HepG2 (cell line): ENCODE measurements around the gene NAALAD2. TPM values are rescaled to one million over a fixed set of nuclear protein-coding genes. Genes with fewer than 3 reads are reported as not detected.
"Not testable (repeated sequence)": the region's sequence is repeated elsewhere in the genome, so short reads cannot be mapped to it uniquely, and the experiment has no call there.

Source experiments
- ATAC-seq: fragments of 200-7000 bp; cut with Tn5 transposase; 3 replicates; pipeline ENCODE4 v1.9.1; 2020; ENCODE audit warnings: mild to moderate bottlenecking, moderate library complexity
- BruUV-seq: library from RNA; stranded (reverse); fragments of 400-500 nt; replicated peaks from 2 replicates; lab custom pipeline; 2021; lab: Mats Ljungman, UMichigan
- CTCF ChIA-PET: fragments of 300-600 bp; formaldehyde crosslinking; extraction: SDS; loops from one replicate; lab custom pipeline; 2021; ENCODE audit warnings: low total read pairs, inconsistent platforms, low intra/inter-chr PET ratio; lab: Yijun Ruan, JAX
- POLR2A ChIA-PET: fragments of 350-600 bp; sonication (Branson Sonifier 250); formaldehyde crosslinking; loops from one replicate; lab custom pipeline; 2020; ENCODE audit warnings: antibody characterized with exemption, inconsistent platforms; lab: Yijun Ruan, JAX
- DNase-seq: peaks from one replicate; pipeline ENCODE4 v3.0.0-alpha.2; 2015; ENCODE audit warnings: low spot score
- FAIRE-seq: peaks from 3 replicates; lab custom pipeline; 2011; peaks lifted over from hg19 to GRCh38; lab: Jason Lieb, UNC
- H2AFZ ChIP-seq: one replicate; pipeline ENCODE4 v1.6.1; 2011; ENCODE audit warnings: low read length, inconsistent platforms
- H3K27ac ChIP-seq: fragments of 300-600 bp; 3 replicates; pipeline ENCODE4 v1.8.0; 2011; ENCODE audit warnings: mixed run types, mild to moderate bottlenecking, mixed read lengths, low read length, inconsistent platforms; ENCODE audit not compliant: insufficient read depth; ENCODE audit errors: extremely low read length
- H3K27me3 ChIP-seq, 2 experiments: fragments of 200-600 bp in 1 of 2; 2 replicates in 1 of 2; 3 replicates in 1 of 2; pipeline versions ENCODE4 v1.6.0 to v1.8.0; 2011; ENCODE audit warnings: low read length in 2 of 2, mild to moderate bottlenecking in 2 of 2, moderate library complexity in 2 of 2, inconsistent platforms in 1 of 2; ENCODE audit not compliant: insufficient read depth in 2 of 2, control insufficient read depth in 1 of 2
- H3K36me3 ChIP-seq, 2 experiments: fragments of 200-600 bp in 1 of 2; replicated peaks in 1 of 2; 2 replicates in 1 of 2; 3 replicates in 1 of 2; pipeline versions ENCODE4 v1.5.1 to v1.8.0; 2011; ENCODE audit warnings: low read length in 2 of 2, inconsistent platforms in 1 of 2; ENCODE audit not compliant: insufficient read depth in 2 of 2, control insufficient read depth in 1 of 2
- H3K4me1 ChIP-seq: 2 replicates; pipeline ENCODE4 v1.5.1; 2012; ENCODE audit warnings: low read length, inconsistent platforms; ENCODE audit not compliant: insufficient read depth
- H3K4me2 ChIP-seq: 2 replicates; pipeline ENCODE4 v1.6.0; 2011; ENCODE audit warnings: low read depth, low read length, inconsistent platforms
- H3K4me3 ChIP-seq, 3 experiments: fragments of 200-600 bp in 1 of 3; sonication (generic), shearing (Covaris generic) in 1 of 3; replicated peaks in 1 of 3; 2 replicates each; pipeline ENCODE4 v1.5.1; 2011 to 2016; ENCODE audit warnings: low read length in 3 of 3, inconsistent platforms in 2 of 3, low read depth in 2 of 3, mild to moderate bottlenecking in 2 of 3, control low read depth in 1 of 3, mixed read lengths in 1 of 3; ENCODE audit not compliant: insufficient read depth in 1 of 3
- H3K79me2 ChIP-seq: one replicate; pipeline ENCODE4 v1.6.1; 2011; ENCODE audit warnings: low read length, inconsistent platforms; ENCODE audit not compliant: insufficient read depth
- H3K9ac ChIP-seq: 2 replicates; pipeline ENCODE4 v1.6.0; 2011; ENCODE audit warnings: mild to moderate bottlenecking, low read depth, low read length, inconsistent platforms; ENCODE audit not compliant: insufficient read depth
- H3K9me3 ChIP-seq: 2 replicates; pipeline ENCODE4 v1.5.1; 2012; ENCODE audit warnings: mild to moderate bottlenecking, low read length
- H4K20me1 ChIP-seq: 2 replicates; pipeline ENCODE4 v1.6.0; 2011; ENCODE audit warnings: inconsistent platforms, mild to moderate bottlenecking, low read length, moderate library complexity; ENCODE audit not compliant: insufficient read depth
- CENPX ChIP-seq: sonication (generic); formaldehyde crosslinking; IDR thresholded peaks from 2 replicates; pipeline ENCODE4 v1.9.0; 2021; ENCODE audit warnings: mild to moderate bottlenecking, missing genetic modification reagents, moderate library complexity
- CTCF ChIP-seq: sonication (generic); formaldehyde crosslinking; IDR thresholded peaks from 2 replicates; pipeline ENCODE4 v1.5.0; 2020; ENCODE audit warnings: mild to moderate bottlenecking, missing genetic modification reagents, moderate library complexity
- E2F5 ChIP-seq: sonication (generic); formaldehyde crosslinking; conservative IDR thresholded peaks from 2 replicates; pipeline ENCODE4 v1.4.0; 2020; ENCODE audit warnings: missing genetic modification reagents
- HNRNPUL1 ChIP-seq: fragments of 200-400 bp; formaldehyde crosslinking; IDR thresholded peaks from 2 replicates; pipeline ENCODE4 v1.6.1; 2017; ENCODE audit warnings: low read depth, mild to moderate bottlenecking, low read length, moderate library complexity
- RAD21 ChIP-seq: fragments of 450-650 bp; formaldehyde crosslinking; IDR thresholded peaks from 2 replicates; pipeline ENCODE4 v1.5.0; 2020; ENCODE audit warnings: mild to moderate bottlenecking
- SMC3 ChIP-seq: IDR thresholded peaks from 2 replicates; pipeline ENCODE4 v1.6.1; 2011; ENCODE audit warnings: low read length, improper control_type of control experiment
- STAG1 ChIP-seq: sonication (generic); formaldehyde crosslinking; IDR thresholded peaks from 2 replicates; pipeline ENCODE4 v1.4.0; 2020; ENCODE audit warnings: missing genetic modification reagents
- WGBS: methylation state at CpG from one replicate; pipeline ENCODE4 v1.1.6; 2017; ENCODE audit warnings: low lambda C conversion rate; 5-methylcytosine and 5-hydroxymethylcytosine counted together
- in situ Hi-C: cut with HindIII; loops from 2 replicates; pipeline ENCODE4 v1.10.0; 2017; ENCODE audit warnings: low pct_unique_long_range_greater_than_20kb; ENCODE audit not compliant: extremely low pct_ligation_motif_present
- intact Hi-C: fragments of 100-400 bp; cut with micrococcal nuclease; formaldehyde crosslinking; loops from one replicate; pipeline ENCODE4 v1.10.0; 2022; ENCODE audit not compliant: unreplicated experiment
- polyA plus RNA-seq, 8 experiments: library from polyadenylated mRNA; depleted of rRNA in 3 of 8; stranded (reverse) in 7 of 8; unstranded in 1 of 8; fragments of >200 nt; fragmentation: Illumina TruSeq in 4 of 8; extraction: Trizol in 4 of 8; gene quantifications; 2 replicates each; pipeline versions ENCODE4 v1.2.1 to v1.2.3, GENCODE V29; 2011 to 2016; ENCODE audit warnings: low read depth in 4 of 8, missing spikeins in 1 of 8, mixed read lengths in 1 of 8; ENCODE audit not compliant: insufficient read depth in 1 of 8
- total RNA-seq, 5 experiments: library from RNA; depleted of rRNA; stranded (reverse); fragments of >200 nt; fragmentation: Illumina TruSeq; extraction: Trizol; gene quantifications; 2 replicates each; pipeline ENCODE4 v1.2.3, GENCODE V29; 2016; ENCODE audit warnings: low read depth in 1 of 5

The NAALAD2 gene
- total and polyA plus RNA-seq, 2 of the 13 experiments (the other 11 are each of a cell fraction or from before 2014, with no cell fraction given) = 8.0 to 8.9 TPM

DNA sequence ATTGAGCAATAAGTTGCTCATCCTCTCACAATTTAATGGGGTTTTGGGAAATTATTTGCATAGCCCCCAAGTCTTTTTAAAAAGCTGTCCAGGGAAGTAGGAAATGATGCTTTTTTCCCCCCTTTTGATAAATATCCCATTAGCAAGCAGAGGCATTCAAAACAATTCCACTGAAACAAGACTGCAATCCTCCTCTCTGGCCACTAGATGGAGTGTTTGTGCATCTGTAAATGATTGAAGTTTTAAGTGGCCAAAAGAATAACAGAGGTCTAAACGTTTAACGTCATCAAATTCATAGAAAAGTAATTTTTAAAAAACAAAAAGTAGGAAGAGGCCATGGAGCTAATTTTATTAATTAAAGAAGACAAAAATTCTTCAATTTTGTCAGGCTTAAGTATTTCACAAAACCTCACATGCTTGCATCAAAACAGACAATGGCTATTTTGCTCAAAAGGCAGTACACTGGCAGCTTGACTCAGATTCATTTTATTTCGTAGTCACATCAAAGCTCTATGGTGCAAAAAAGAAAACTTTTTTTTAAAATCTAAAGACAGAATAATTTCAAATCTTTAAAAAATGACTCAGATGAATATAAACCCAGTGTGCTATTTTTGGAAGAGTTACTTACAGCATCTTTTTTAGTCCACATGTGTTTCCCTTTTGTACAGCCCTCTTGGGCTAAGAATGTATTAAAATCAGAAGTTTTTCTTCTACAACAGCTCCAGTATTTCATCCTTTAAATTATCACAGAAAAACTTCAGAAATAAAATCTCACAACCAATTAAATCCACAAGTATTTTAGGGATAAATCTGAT lies 70.6 kb downstream of the NAALAD2 start:
- Histone ChIP-seq H3K36me3 (peaks cover 6 to 27% of the 10 kb centered on the region in 2 experiments), H3K79me2 (peaks cover 2% of the 10 kb centered on the region), H3K4me1 (no peaks in the 10 kb centered on the region), H3K9ac (no peak overlapping the region), H3K27me3 (no peaks in the 10 kb centered on the region), H4K20me1 (no peaks in the 10 kb centered on the region), H2AFZ (no peak overlapping the region), H3K4me2 (no peak overlapping the region), H3K27ac (no peak overlapping the region), H3K4me3 (no peak overlapping the region), H3K9me3 (no peaks in the 10 kb centered on the region)
- CTCF ChIA-PET = interaction anchor here (1.3 kb wide), 1 partner anchor 82 kb away, joined by 3 read pairs; no protein-coding TSS in a partner anchor
- BruUV-seq = no TSS peak
- in situ Hi-C loops = no loop called here
- POLR2A ChIA-PET = no interaction called here
- ATAC-seq (peak; percentile 43; the same call in 1 of the 3 replicates), FAIRE-seq (peak; percentile 74), DNase-seq (peak; percentile 66)
- WGBS = 38% methylated on average over 3 of the region's 3 CpGs
- intact Hi-C loops = no loop called here
- peak; percentile 48 for TF ChIP-seq STAG1 (CRISPR knock-in tag)
- TF ChIP-seq E2F5 (CRISPR knock-in tag) = no peak
- TF ChIP-seq RAD21 (CRISPR knock-in tag) = 0 out of 2 replicates have a peak, but pooled peaks have one; percentile 15
- TF ChIP-seq HNRNPUL1 = peak; percentile 66; the same call in 1 of the 2 replicates
- TF ChIP-seq CENPX = no peak
- peak; percentile 69 for TF ChIP-seq CTCF (CRISPR knock-in tag)
- TF ChIP-seq SMC3 = peak; percentile 56

- H3K4me1 ChIP-seq, intact Hi-C loops, H3K4me3 ChIP-seq, DNase-seq, CTCF ChIA-PET, H4K20me1 ChIP-seq, H3K9me3 ChIP-seq, ATAC-seq, FAIRE-seq, H3K79me2 ChIP-seq, BruUV-seq, H3K9ac ChIP-seq, H3K4me2 ChIP-seq, H3K27ac ChIP-seq, H3K27me3 ChIP-seq, POLR2A ChIA-PET, H2AFZ ChIP-seq, in situ Hi-C loops: not testable (repeated sequence)
- peaks cover 6 to 42% of the 10 kb centered on the region in 2 experiments for H3K36me3 ChIP-seq
- WGBS = 86% methylated on average over 10 of the region's 10 CpGs
Observed at GRCh38 chr11:90207992-90208391, 73.5 kb downstream of the NAALAD2 start.
